ENCODE measurements around the gene RPRD1A.

- TF ChIP-seq EZH2phosphoT487 (IDR thresholded peaks at IDR 0.05; ENCODE audit: insufficient read depth, low read depth) (no peak), EZH2 (IDR thresholded peaks at IDR 0.05; ENCODE audit: insufficient read depth, poor library complexity, severe bottlenecking) (no peak)
These were observed 19.8 kb downstream of the RPRD1A start for GRCh38 chr18:36047521-36047920.
